Activated CD8-positive, alpha-beta memory T cell treated with anti-CD3 and anti-CD28 coated beads for 4 hours (primary cell): ENCODE results near the gene PRKCH.

ENCODE experiments used
- DNase-seq, 2 donors: peaks; one replicate each; pipeline ENCODE4 v3.0.0-alpha.2; 2020; ENCODE audit warnings: low read depth in 2 of 2

The PRKCH gene

DNA sequence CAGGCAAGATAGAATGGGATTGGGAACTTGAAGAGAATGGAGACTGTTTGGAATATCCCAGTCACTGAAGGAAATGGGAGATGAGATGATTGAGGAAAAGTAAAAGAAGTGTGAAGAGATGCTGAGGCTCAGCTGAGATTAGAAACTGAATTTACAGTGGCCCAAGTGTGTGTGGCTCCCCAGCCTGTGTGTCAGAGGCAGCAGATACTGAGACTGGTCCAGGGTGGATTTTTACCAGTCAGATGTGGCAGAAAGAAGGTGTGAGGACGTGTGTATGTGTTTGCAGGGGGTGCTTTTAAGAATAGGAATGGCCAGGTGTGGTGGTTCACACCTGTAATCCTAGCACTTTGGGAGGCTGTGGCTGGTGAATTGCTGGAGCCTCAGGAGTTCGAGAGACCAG is 42.9 kb downstream of the PRKCH start:
- no peak for DNase-seq

DNA sequence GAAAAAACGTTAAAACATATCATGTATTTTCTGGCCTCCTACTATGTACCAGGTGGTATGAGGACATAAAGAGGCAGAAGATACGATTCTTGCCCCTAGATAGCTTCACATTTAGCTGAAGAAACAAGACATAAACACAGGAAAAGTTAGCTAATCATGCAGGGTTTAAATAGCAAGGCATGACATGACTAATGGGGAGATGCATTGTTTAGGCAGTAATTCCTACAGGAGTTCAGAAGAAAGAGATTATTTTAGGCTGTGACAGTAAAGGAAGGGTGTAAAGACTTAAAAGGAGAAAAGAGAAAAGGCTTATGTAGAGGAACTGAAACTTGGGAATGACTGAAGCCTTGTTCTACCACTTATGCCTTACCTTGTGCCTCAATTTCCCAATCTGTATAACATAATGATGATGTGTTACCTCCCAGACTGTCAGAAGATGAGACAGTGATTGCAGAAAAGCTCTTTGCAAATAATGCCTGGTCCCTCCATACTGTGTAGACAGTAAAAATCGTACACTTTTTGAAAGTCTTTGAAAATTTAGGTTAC is 44.4 kb downstream of the PRKCH start:
- no peak for DNase-seq

DNA sequence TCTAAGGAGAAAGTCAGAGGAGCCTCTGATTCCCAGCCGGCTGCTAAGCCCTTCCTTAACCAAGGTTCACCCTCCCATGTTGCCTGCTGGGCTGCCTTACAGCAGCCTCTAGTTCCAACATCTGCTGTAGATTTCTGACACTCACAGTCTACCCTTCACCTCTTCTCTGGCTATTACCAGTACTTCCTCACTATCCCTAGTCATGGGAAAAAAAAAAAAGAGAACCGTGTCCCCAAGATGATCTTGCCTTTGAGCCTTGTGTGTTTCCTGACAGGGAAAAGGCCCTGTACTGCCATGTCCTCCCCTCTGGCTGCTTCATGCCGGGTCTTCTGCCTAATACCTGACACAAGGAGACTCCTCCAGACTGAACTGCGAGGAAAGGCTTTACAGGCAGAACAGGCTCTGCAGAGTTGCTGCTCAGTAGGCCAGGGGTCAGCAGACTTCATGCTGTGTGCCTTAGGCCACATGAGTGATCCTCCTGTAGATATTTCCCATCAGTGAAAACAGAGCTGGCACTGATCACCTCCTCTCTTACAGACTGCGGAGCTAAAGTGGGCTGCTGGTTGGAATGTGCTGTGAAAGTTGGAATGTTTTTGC is 46.8 kb downstream of the PRKCH start:
- no peak for DNase-seq

DNA sequence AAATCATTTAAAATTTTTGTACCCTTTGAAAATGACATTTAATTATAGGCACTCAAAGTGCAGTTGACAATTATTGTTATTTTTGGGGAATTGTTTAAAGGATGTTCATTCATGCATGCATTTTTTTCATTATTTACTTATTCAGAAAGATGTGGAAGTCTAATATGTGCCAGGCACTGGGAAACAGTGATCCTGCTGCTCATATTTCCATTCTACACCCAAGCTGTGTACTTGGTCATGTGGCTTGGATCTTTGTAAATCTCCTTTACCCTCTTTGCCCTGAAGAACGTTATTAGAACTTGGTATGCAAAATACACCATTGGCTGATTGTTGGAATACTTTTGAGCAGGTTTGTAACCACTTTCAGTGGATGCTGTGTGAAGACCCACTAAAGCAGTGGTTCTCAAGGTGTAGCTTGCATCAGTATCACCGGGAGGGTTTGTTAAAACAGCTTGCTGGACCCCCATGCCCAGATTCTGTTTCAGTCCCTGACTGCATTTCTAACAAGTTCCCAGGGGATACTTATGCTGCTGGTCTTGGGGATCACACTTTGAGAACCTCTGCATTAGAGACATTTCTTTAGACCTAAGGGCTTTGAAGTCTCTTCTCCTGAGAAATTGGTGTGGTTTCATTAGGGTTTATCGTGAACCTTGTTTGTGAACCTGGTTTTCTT is 47.5 kb downstream of the PRKCH start:
- no peak for DNase-seq

DNA sequence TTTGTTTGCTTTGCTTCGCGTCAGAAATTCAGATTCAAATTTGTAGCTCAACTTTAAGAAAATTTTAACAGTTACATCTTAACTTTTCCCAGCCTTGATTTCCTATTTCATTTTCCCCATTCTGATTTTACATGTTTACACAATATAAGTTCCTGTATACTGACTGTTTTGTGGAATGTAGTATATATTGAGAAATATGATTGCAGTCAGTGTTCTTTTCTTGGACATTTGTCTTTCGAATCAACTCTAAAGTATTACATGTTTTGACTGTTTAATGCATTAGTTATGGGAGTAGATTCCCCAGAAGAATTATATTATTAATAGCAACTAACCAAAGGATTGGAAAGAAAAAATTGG is 48.1 kb downstream of the PRKCH start:
- DNase-seq = no peak

DNA sequence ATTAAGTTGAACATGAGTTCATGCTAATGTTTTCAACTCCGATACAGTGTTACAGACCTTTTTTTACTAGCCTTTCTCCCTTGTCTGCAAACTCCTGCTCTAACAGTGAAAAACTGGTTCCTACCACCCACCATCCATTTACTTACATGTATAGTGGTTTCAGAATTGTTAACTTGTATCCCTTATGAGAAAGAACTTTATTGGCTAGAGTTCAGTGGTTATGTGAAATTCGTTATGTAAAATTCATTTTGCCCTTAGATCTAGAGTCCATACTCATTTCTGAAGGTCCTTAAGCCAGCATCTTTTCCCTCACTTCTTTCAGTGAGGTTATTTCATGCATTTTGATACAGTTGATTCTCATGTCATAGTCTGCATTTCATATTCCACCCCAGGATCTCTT is 51.0 kb downstream of the PRKCH start:
- DNase-seq = no peak

DNA sequence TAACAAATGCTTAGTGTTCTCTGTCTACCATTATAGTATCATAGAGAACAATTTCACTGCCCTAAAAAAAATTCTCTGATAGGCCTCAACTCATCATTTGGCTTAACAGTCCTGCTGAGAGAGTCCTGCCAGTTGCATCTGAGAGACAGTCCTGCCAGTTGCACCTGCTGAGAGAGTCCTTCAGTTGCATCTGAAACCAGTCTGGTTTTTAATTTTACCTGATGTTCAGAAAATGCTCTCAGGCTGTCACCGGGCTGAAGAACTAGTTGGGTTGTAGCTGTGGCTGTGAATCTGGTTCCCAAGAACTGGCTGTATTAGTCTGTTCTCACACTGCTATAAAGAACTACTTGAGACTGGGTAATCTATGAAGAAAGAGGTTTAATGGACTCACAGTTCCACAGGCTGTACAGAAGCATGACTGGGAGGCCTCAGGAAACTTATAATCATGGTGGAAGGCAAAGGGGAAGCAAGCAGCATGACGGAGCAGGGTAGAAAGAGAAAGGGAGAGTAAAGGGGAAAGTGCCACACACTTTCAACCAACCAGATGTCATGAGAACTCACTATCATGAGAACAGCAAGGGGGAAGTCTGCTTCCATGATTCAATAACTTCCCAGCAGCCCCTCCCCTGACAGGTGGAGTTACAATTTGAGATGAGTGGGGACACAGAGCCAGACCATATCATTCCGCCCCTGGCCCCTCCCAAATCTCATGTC is 51.6 kb downstream of the PRKCH start:
- DNase-seq = no peak

DNA sequence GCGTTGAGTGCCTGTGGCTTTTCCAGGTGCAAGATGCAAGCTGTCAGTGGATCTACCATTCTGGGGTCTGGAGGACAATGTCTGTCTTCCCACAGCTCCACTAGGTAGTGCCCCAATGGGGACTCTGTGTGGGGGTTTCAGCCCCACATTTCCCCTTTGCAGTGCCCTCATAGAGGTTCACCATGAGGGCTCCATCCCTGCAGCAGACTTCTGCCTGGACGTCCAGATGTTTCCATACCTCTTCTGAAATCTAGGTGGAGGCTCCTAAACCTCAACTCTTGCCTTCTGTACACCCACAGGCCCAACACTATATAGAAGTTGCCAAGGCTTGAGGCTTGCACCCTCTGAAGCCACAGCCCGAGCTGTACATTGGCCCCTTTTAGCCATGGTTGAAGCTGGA is 52.9 kb downstream of the PRKCH start:
- DNase-seq = no peak

DNA sequence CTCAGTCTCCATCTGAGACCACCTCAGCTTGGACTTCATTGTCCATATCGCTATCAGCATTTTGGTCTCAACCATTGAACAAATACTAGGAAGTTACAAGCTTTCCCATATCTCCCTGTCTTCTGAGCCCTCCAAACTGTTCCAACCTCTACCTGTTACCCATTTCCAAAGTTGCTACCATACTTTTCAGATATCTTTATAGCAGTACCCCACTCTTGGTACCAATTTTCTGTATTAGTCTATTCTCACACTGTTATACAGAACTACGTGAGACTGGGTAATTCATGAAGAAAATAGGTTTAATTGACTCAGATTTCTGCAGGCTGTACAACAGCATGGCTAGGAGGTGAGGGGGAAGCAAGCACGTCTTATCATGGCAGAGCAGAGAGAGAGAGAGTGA is 53.8 kb downstream of the PRKCH start:
- no peak for DNase-seq

DNA sequence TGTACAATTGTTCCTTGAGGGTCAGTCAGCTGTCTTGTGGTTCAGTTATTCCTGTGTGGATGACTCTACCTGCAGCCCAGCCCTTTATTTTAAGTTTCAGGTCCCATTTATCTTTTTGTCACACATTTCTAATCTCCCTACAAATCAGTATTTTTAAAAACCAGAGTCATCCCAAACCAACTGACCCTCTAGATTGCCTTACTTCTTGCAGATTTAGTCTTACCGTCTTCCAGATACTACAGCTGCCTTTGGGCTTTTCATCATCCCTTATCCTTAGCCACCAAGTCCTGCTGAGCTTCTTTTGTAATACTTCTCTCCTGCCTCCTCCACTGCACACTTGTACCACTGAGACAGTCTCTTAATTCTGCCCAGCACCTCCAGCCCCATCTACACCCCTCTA is 54.9 kb downstream of the PRKCH start:
- no peak for DNase-seq

DNA sequence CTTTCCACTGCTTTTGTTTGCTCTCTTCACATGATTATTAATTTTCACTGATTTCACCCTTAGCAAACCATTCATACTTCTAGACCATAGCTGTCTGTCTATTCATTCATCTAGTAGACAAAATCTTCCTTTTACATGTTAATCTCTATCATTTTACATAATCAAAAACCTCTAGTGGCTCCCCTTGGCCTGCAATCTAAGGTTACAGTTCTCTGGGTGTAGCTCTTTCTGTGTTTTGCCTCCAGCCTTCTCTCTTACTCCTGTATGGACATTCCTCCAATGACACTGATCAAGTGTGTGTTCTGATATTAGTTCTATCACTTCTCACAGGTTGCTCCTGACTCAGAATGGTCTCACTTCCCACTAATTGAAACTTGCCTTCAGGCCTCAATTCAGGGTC is 56.4 kb downstream of the PRKCH start:
- DNase-seq = no peak

DNA sequence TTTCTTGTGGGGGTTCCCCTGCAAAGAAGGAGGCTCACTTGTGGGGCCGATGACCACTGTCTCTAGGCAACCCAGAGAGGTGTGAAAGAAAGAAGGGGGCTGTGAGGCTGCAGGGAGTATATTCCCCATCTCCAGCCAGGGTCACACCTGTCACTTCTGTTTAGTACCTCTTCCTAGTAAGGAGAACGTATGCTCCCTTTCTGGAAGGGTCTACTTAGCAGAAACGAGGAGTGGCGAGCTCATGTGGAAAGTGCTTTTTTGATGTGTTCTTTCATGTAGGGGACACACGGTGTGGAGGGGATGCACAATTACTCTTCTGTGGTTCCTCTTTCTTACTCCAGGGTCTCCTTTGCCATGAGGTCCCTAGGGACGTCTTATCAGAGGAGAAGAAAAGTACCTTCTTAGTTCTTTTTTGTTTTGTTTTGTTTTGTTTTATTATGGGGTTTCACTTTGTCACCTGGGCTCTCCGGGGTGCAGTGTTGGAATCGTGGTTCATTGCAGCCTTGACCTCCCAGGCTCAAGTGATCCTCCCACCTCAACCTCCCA is 58.3 kb downstream of the PRKCH start:
- DNase-seq = no peak

DNA sequence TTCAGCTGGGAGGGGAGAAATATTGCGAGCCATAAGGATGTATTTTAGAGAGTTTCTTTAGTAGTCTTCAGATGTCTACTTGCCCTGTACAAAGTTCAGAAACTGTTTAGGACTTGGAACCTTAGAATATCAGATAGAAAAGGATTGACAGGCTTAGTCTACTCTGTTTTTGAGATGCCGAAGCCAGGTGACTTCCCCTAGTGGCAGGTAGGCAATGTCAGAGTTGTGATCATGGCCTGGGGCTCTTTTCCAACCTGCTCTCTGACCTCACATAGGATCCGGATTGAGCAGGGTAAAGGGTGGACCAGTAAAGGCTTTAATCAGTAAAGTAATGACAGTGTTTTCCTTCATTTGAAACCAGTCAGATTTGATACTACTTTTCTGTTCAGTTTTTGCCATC is 59.6 kb downstream of the PRKCH start:
- DNase-seq = no peak

DNA sequence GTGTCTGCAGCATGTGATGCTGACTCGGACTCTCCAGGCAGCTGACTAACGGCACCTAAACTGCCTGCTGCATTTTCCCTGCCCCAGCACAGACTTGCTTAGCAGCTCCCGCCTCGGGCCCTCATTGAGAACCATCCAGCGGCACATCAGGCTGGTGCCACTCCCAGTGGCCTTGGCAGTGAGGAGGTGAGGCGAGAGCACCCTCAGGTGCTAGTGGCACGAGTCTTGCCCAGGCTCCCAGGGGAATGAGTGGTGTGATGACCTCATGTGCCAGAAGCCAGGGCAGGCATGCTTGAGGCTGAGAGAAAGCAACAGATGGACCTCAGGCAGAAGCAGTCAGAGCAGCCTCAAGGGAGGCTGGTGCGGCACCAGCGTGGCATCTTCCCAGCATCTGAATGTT is 60.2 kb downstream of the PRKCH start:
- no peak for DNase-seq

DNA sequence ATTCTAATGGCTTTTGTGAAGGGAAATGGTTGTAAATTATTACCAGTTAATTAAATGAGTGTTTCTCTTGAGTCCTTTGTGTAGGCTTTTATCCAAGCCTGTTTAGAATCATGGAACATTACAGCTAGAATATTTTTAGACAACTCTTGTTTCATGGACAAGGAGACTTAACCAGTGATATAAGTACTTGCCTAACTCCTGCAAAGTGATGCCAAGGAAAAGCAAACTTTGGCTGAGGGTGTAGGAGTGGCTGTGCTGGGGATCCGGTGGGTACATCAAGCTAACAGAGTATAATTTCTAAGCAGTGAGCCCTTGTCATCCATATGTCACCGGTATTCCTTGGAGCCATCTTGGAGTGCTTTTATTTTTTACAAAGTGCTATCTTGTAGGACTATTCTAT is 61.5 kb downstream of the PRKCH start:
- DNase-seq = no peak

DNA sequence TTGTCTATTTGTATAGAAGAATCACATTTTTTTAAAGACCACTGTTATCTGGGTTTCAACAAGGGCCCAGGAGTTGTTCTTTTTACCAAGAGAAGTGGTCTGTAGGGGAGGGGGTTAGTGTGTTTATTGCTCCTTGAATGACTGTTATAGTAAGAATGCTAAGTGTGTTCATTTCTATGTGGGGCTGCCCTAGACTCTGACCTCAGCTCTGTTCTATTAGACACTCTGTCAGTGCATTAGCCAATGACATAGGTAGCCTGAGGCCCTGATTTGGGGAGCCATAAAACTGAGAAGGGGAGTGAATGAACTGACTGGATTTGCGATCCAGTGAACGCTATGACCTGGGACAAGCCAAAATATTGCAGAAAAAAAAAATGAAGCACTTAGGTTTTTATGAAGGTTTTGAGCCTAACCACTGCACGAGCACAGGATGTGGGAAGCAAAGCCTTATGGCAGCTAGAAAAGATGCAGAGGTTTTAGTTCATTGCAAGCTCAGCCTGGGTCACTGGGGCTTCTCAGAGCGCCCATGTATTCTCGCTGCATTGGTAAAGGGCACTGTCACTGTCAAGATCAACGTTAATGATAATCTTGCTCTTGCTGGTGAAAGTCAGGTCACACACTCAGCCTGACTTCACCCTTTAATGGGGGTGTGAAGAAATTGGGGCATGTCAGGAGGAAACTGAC is 63.8 kb downstream of the PRKCH start:
- DNase-seq = no peak

DNA sequence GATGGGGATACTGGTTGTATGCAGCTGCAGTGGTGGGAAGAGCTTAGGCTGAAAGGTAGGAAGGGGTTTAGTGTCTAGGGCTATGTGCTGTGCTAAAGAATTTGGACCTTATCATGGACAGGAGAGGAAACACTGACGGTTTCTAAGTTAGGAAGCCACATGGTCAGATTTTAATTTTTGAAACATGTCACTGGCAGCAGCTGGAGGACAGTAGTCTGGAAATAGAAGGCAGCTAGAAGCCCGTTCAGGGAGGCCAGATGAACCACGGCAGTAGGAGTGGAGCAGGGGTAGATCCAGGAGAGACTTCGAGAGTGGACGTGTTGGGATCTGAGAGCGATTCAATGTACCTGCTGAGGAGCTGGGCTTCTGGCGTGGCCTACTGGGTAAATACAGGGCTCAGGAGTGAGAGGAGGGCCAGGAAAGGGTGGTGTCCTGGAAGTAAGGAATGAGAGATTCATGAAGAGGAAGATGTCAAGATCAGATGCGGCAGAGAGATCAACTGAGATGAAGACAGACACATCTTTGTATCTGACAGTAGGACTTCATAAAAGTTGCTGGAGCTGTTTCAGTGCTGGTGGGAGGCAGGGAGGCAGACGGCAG is 64.9 kb downstream of the PRKCH start:
- DNase-seq = no peak

DNA sequence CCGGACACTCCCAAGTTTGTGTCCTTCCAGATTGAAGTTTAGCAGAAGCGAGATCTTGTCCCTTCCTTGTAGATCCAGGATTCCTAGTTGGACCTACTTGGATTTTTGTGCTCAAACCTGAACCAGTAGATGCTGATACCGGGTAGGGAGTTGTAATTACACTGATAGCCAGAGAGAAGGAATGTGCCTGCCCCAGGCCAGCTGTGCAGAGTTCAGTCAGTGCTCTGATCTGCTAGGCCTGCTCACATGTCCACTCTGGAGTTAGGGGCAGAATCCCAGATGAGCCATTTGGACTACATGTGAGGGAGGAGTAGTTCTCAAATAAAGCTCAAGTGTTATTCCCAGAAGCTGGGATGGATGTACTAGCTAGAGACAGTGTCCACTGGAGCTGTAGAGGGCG is 65.7 kb downstream of the PRKCH start:
- no peak for DNase-seq

DNA sequence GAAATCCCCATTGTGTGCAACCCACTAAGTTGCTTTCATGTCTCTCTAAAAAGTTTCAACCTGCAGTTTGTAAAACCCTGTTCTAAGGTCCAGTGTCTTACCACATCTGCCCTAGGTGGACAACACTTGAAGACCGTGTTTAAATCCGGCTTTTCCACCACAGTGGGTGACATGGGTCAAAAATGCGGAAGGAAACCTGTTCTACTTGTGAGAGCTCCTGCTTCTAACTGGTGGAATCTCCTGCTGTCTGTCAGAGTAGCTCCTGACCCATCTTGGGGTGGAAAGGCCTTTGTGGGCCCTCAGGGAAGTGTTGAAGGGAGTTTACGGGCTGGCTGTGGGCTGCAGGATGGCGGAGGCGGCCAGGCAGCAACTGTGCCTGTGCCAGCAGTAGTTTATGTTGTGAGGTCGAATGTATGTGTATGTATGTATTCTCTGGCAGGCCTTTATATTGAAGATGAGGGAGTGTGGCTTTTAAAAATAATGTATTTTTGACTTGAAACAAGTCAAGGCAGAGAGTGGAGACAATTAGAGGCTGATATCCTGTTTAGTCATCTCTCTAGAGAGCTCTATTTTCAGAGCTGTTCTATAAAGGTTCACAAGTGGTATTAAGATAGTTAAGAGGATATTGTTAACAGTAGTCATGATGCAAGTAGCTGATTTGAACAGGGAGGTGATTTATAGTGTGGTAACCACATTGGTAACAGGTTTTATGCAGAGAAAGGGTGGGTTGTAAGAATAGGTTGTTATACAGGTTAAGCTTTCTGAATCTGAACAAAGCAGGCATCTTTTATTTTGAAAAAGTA is 67.0 kb downstream of the PRKCH start:
- no peak for DNase-seq

DNA sequence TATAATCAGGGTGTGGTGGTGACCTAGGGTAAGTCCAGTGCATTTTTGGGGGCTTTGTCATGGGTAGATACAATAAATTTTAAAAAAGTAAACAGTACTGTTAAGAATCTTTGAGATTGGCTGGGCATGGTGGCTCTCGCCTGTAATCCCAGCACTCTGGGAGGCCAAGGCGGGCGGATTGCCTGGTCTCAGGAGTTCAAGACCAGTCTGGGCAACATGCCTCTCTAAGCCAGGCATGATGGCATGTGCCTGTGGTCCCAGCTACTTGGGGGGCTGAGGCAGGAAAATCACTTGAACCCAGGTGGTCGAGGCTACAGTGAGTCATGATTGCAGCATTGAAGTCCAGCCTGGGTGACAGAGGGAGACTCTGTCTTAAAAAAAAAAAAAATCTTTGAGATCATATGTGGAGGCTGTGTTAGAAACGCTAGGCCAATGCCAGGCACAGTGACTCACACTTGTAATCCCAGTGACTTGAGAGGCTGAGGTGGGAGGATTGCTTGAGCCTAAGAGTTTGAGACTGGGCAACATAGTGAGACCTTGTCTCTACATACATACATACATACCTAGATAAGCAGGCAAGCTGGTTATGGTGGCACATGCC is 67.7 kb downstream of the PRKCH start:
- no peak for DNase-seq

DNA sequence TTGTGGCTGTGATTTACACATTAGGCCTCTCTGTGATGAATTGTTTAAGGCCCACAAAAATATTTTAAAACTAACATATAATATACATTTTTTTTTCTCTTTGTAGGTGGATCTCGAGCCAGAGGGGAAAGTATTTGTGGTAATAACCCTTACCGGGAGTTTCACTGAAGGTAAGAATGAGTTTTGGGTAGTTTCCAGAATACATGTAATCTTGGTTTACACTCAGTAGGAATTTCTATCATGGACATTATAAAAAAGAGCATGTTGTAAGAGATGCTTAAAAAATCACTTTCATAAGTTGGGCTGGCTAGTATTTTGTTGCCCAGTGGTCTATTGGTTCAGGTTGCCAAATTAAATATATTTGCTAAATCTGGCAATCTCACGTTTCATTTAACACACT is 69.7 kb downstream of the PRKCH start:
- DNase-seq = no peak
